A673 (cell line): ENCODE results near the gene ALX3. TPM values are rescaled to one million over a fixed set of nuclear protein-coding genes. Genes with fewer than 3 reads are reported as not detected.

ENCODE experiments used
- BruUV-seq: library from RNA; stranded (reverse); fragments of 400-500 nt; replicated peaks from 2 replicates; lab custom pipeline; 2021; lab: Mats Ljungman, UMichigan
- CTCF ChIA-PET: fragments of 300-600 bp; sonication (Branson Sonifier 250); formaldehyde crosslinking; loops from one replicate; lab custom pipeline; 2022; ENCODE audit warnings: antibody characterized with exemption; lab: Charles Lee
- POLR2A ChIA-PET: fragments of 300-600 bp; sonication (Branson Sonifier 250); formaldehyde crosslinking; loops from one replicate; lab custom pipeline; 2022; ENCODE audit warnings: antibody characterized with exemption; ENCODE audit not compliant: low non-redundant PET; lab: Charles Lee
- DNase-seq: peaks from one replicate; pipeline ENCODE4 v3.0.0-alpha.2; 2015; ENCODE audit warnings: low spot score
- H3K27ac ChIP-seq: fragments of 200-600 bp; sonication (generic); 2 replicates; pipeline ENCODE4 v1.5.1; 2016; ENCODE audit warnings: mixed run types, low read depth, mild to moderate bottlenecking, mixed read lengths, antibody characterized with exemption, low read length; ENCODE audit not compliant: poor library complexity, severe bottlenecking
- H3K27me3 ChIP-seq: fragments of 200-600 bp; sonication (generic); replicated peaks from 2 replicates; pipeline ENCODE4 v1.6.1; 2017; ENCODE audit warnings: mixed run types, low read depth, mild to moderate bottlenecking, mixed read lengths, antibody characterized with exemption, low read length; ENCODE audit not compliant: insufficient read depth, poor library complexity
- H3K36me3 ChIP-seq: fragments of 200-600 bp; sonication (generic); 2 replicates; pipeline ENCODE4 v1.6.1; 2016; ENCODE audit warnings: mixed run types, mild to moderate bottlenecking, mixed read lengths, antibody characterized with exemption, low read length; ENCODE audit not compliant: insufficient read depth, poor library complexity, severe bottlenecking
- H3K4me1 ChIP-seq: fragments of 200-600 bp; sonication (generic); 2 replicates; pipeline ENCODE4 v1.6.1; 2017; ENCODE audit warnings: mixed run types, mild to moderate bottlenecking, mixed read lengths, antibody characterized with exemption, low read length; ENCODE audit not compliant: insufficient read depth, poor library complexity, severe bottlenecking
- H3K4me3 ChIP-seq: fragments of 200-600 bp; sonication (generic); 2 replicates; pipeline ENCODE4 v1.5.1; 2016; ENCODE audit warnings: low read depth, mixed run types, mild to moderate bottlenecking, mixed read lengths, low read length; ENCODE audit not compliant: poor library complexity, severe bottlenecking
- H3K9me3 ChIP-seq: fragments of 200-600 bp; sonication (generic); 2 replicates; pipeline ENCODE4 v1.6.1; 2016; ENCODE audit warnings: mixed run types, low read depth, mild to moderate bottlenecking, mixed read lengths, antibody characterized with exemption, low read length; ENCODE audit not compliant: poor library complexity, severe bottlenecking
- CTCF ChIP-seq: fragments of 300-800, 200-600 bp; sonication (generic); conservative IDR thresholded peaks from 2 replicates; pipeline ENCODE4 v1.5.1; 2017; ENCODE audit warnings: low read depth, mild to moderate bottlenecking, antibody characterized with exemption, low read length, moderate library complexity, mixed read lengths
- EZH2 ChIP-seq: fragments of 200-600 bp; sonication (generic); IDR thresholded peaks from 2 replicates; pipeline ENCODE4 v1.6.1; 2017; ENCODE audit warnings: borderline replicate concordance, low read depth, mild to moderate bottlenecking, mixed read lengths, antibody characterized with exemption, low read length; ENCODE audit not compliant: poor library complexity, severe bottlenecking
- intact Hi-C: fragments of 100-400 bp; cut with micrococcal nuclease; formaldehyde crosslinking; loops from one replicate; pipeline ENCODE4 v1.10.0; 2022; ENCODE audit not compliant: unreplicated experiment
- total RNA-seq: library from RNA; stranded (reverse); gene quantifications from 2 replicates; pipeline ENCODE4 v1.2.3, GENCODE V29; 2021

Gene ALX3
- total RNA-seq, 1 experiment from 2014 or later, result 0.84 TPM

GRCh38 chr1:110091381-110091780 lies 20.9 kb upstream of the ALX3 start:
- POLR2A ChIA-PET, result interaction anchor here (0.6 kb wide), 1 partner anchor 25 kb away, joined by 5 read pairs; no protein-coding TSS in a partner anchor

GRCh38 chr1:110089561-110090275 lies 19.2 kb upstream of the ALX3 start:
- intact Hi-C loops, result no loop called here
- peaks cover 65% of the 10 kb centered on the region for H3K27me3 ChIP-seq
- no peak overlapping the region for H3K27ac ChIP-seq
- ChIA-PET POLR2A (no interaction called here), CTCF (interaction anchor here (2.5 kb wide), 1 partner anchor 16 kb away, joined by 6 read pairs; no protein-coding TSS in a partner anchor)
- DNase-seq, result no peak
- H3K4me1 ChIP-seq, result peaks cover 2% of the 10 kb centered on the region
- BruUV-seq, result no TSS peak
- H3K9me3 ChIP-seq, result no peaks in the 10 kb centered on the region
- no peaks in the 10 kb centered on the region for H3K36me3 ChIP-seq
- no peak overlapping the region for H3K4me3 ChIP-seq
- TF ChIP-seq EZH2, result no peak
- no peak for TF ChIP-seq CTCF

More at GRCh38 chr1:110091381-110091780, 20.9 kb upstream of the ALX3 start:
- H3K4me1 ChIP-seq, result no peaks in the 10 kb centered on the region
- CTCF ChIA-PET, result interaction anchor here (1.2 to 2.5 kb wide), 2 partner anchors 15 to 32 kb away, joined by 3 to 6 read pairs; no protein-coding TSS in a partner anchor
- H3K9me3 ChIP-seq, result no peaks in the 10 kb centered on the region
- intact Hi-C loops, result no loop called here
- H3K36me3 ChIP-seq, result no peaks in the 10 kb centered on the region
- H3K27ac ChIP-seq, result no peak overlapping the region
- no TSS peak for BruUV-seq
- TF ChIP-seq CTCF, result no peak
- H3K27me3 ChIP-seq, result peaks cover 61% of the 10 kb centered on the region
- H3K4me3 ChIP-seq, result no peak overlapping the region
- DNase-seq, result no peak

- peaks cover 68% of the 10 kb centered on the region for H3K27me3 ChIP-seq
- no peaks in the 10 kb centered on the region for H3K9me3 ChIP-seq
- no peaks in the 10 kb centered on the region for H3K36me3 ChIP-seq
- H3K4me3 ChIP-seq, result no peak overlapping the region
- no peak overlapping the region for H3K27ac ChIP-seq
- ChIA-PET POLR2A (no interaction called here), CTCF (interaction anchor here (1.1 to 1.4 kb wide), 7 partner anchors 13 to 407 kb away, joined by 3 to 23 read pairs (median 8); no protein-coding TSS in a partner anchor)
- DNase-seq, result no peak
- BruUV-seq, result no TSS peak
- TF ChIP-seq EZH2, result no peak
- no peak for TF ChIP-seq CTCF
- intact Hi-C loops, result no loop called here
- peaks cover 10% of the 10 kb centered on the region for H3K4me1 ChIP-seq
Measured at GRCh38 chr1:110088739-110089316, 18.4 kb upstream of the ALX3 start.
